NCI-H187 treated with DMSO at 0.1 percent for 48 hours (cell line): ENCODE results near the gene MOGAT2.

Source experiments
- DNase-seq: peaks from one replicate; lab custom pipeline; 2025; lab: John Stamatoyannopoulos, UW

The MOGAT2 gene

GRCh38 chr11:75780888-75781287 is 63.2 kb downstream of the MOGAT2 start:
- no peak for DNase-seq

GRCh38 chr11:75781296-75781695 is 63.7 kb downstream of the MOGAT2 start:
- no peak for DNase-seq

- no peak for DNase-seq
Observed at GRCh38 chr11:75781831-75782230, 64.2 kb downstream of the MOGAT2 start.
